Measurements from ENCODE around the gene SYPL1.

DNA sequence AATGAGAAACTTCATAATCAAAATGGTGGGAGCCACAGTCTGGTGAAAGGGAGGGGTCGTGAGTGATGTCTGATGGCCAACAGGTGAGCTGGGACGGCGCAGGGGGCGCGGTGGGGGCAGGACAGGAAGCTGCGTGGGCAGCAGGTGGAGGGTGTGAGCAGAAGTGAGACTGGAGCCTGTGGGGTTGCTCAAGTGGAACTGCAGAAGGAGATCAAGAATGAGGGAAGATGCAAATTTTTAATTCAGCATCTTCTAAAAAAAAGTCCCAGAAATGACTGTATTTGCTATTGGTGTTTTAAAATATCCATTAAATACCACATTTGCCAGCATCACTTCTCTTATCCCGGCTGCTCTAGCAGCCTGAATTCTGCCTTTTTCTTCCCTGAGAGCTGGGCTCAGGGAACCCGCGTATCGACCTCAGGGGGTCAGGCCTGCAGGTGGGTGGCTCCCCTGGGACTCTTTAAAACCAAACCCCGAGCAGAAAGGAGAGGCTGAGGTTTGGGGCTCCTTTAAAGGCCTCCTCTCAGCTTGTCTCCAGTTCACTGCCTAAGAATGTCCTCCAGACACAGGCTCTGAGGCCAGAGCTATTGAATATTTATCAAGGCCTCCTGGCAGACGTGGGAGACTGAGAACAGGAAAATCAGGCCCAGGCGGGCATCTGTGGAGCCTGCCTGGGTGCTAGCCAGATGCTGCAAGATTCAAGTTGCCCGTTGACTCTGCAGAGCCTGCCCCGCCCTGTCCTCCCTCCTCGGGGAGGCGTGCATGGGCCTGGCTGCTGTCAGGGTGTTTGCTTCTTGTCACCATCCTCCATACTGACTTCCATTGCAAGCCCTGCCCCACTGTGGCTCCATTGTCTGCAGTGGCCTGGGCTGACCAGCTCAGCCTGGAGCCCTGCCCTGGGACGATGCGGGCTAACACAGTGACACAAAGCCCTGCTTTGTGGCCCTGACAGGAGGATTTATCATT, 53.9 kb downstream of the SYPL1 start:
- TF ChIP-seq, protein P1, sequence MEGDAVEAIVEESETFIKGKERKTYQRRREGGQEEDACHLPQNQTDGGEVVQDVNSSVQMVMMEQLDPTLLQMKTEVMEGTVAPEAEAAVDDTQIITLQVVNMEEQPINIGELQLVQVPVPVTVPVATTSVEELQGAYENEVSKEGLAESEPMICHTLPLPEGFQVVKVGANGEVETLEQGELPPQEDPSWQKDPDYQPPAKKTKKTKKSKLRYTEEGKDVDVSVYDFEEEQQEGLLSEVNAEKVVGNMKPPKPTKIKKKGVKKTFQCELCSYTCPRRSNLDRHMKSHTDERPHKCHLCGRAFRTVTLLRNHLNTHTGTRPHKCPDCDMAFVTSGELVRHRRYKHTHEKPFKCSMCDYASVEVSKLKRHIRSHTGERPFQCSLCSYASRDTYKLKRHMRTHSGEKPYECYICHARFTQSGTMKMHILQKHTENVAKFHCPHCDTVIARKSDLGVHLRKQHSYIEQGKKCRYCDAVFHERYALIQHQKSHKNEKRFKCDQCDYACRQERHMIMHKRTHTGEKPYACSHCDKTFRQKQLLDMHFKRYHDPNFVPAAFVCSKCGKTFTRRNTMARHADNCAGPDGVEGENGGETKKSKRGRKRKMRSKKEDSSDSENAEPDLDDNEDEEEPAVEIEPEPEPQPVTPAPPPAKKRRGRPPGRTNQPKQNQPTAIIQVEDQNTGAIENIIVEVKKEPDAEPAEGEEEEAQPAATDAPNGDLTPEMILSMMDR (IDR thresholded peaks at IDR 0.05), result no peak
- no peak for TF ChIP-seq POLR2A (IDR thresholded peaks at IDR 0.05)
